ENCODE measurements around the gene ARHGEF28.
A peak's percentile ranks its signal among the peaks of the same experiment; 100 is the strongest.

ARHGEF28 gene

DNA sequence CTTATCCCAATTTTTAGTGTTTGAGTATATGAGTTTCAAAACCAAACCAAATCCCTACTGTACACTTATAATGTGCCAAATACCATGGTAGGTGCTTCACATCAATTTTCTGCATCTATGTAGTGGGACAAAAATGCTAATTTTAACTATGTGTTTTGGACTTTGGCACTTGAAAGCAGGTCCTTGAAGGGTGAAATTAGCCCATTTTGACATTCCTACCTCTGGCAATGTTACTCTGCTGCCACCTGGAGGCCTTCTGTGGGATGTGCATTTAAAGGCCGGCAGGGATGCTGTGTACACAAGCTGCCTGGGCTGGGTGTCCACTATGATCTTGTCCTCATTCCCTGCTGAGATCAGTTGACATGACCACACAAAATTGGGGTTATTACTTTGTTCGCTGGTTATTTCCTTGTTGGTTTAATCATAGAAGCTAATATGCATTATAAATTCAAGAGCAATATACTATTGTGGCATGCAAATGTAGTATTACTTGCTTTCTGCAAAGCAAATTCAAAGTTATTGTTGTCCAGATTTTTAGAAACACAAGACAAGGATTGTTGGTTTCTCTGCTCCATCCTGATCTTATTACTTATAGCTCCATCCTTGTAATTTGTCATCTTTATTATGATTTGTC, 166.8 kb downstream of the ARHGEF28 start:
- DNase-seq, result peak; percentile 44

- no peak for DNase-seq
These were observed 167.9 kb downstream of the ARHGEF28 start for GRCh38 chr5:73793911-73794310.

GRCh38 chr5:73796164-73797131, 170.5 kb downstream of the ARHGEF28 start:
- no peak for DNase-seq

- DNase-seq, result no peak
These were observed 171.1 kb downstream of the ARHGEF28 start for GRCh38 chr5:73797132-73797510.

GRCh38 chr5:73799401-73799972, 173.5 kb downstream of the ARHGEF28 start:
- DNase-seq, result no peak

DNA sequence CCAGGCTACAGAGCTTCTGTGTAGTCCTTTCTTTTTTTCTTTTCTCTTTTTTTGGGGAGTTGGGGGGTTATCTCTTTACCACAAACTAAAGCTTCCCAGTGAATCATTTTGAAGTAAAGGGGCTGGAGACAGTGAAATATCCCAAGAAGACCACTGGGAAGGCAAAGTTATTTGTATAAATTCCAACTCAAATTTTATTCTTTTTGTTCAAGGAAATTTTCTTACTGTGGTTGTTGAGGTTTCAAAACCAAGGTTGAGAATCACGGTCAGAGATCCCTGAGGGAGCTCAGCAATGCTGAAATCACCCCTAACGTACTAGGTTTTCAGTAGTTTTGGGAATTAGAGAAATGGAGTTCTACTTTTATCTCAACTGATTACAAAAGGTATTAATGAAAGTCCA, 175.7 kb downstream of the ARHGEF28 start:
- no peak for DNase-seq

GRCh38 chr5:73805449-73805848, 179.5 kb downstream of the ARHGEF28 start:
- no peak for DNase-seq

DNA sequence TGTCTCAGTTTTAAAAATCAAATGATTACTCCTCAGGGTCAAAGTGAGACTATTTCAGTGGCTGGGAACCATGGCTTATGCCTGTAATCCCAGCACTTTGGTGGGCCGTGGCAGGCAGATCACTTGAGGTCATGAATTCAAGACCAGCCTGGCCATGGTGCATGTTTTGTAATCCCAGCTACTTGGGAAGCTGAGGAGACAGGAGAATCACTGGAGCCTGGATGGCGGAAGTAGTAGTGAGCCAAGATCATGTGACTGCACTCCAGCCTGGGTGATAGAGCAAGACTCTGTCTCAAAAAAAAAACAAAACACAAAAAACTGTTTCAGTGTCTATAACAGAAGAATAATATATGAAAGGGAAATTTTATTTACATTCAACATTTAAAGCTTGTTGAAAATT, 182.9 kb downstream of the ARHGEF28 start:
- DNase-seq, result no peak

- no peak for DNase-seq
These were observed 184.4 kb downstream of the ARHGEF28 start for GRCh38 chr5:73810429-73810828.

- no peak for DNase-seq
These were observed 186.5 kb downstream of the ARHGEF28 start for GRCh38 chr5:73812457-73812856.

DNA sequence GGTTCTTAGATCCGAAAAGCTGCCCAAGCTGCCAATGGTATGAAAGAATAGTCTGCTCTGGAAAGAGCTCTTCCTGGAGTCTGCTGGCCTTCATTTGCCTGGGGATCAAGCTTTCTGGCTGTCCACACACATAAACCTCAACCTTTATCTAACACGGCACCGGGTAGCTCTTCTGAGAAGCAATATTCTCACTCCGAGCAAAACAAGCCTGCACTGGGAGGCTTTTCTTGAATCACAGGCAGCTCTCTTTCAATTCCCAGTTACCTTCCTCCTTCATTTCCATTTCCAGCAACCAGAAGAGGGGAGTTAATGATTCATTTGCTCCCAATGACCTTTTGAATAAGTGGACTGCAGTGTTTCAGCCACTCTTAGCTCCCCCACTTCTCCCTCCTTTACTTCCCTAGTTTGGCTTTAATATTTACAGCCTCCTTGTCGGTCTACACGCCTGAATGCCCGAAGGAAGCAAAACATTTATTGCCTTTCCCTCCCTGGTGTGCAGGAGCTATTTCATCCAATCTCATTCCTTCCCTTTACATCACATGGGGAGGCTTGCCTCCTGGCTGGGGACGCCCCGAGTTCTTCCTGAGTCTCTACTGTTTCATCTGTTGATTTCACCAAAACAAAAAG, 187.1 kb downstream of the ARHGEF28 start:
- DNase-seq, result no peak

DNA sequence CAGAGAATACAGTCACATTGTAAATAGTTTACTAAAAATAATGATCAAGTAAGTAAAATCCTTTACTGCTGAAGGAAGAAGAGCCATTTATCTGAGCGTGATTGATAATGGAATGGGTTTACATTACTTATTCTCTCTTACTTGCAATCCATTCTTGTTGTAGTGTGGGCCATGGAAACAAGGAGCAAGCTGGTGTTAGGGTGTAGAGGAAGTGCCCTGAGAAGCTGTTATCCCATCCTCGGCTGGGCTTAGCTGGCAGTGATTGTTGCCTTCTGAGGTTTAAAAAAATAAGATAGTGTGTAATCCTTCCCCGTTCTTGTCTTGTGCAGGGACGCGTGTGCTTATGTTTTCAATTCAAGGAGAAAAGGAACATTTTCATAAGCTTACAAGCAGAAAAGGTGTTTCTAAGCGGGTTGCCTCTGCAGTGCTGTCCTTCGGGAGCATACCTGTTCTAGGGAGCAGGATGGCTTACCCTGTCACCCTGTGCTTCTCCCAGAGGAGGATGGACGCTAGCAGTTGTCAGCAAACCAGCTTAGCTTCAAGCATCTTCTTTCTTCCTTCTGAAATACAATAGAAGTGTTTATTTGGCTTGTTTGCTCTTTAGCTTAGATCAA, 188.3 kb downstream of the ARHGEF28 start:
- no peak for DNase-seq

DNA sequence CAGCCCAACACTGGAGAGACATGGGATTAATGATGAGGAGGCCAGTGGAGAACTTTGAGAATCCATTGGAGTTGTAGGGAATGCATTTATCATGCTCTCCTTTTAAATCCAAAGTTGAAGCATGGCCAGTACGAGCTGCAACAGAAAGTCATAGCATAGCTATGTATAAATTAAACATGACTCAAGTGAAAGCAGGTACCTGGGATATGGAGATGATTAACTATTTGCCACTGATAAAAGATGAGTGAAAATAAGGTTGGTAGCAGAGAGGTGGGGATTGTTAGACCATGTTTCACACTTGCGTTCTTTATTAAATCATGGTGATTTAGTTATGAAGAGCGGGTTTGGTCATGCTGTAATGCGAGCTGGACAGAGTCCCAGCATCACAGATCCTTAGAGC, 189.6 kb downstream of the ARHGEF28 start:
- no peak for DNase-seq

- no peak for DNase-seq
These were observed 190.8 kb downstream of the ARHGEF28 start for GRCh38 chr5:73816656-73817420.

DNA sequence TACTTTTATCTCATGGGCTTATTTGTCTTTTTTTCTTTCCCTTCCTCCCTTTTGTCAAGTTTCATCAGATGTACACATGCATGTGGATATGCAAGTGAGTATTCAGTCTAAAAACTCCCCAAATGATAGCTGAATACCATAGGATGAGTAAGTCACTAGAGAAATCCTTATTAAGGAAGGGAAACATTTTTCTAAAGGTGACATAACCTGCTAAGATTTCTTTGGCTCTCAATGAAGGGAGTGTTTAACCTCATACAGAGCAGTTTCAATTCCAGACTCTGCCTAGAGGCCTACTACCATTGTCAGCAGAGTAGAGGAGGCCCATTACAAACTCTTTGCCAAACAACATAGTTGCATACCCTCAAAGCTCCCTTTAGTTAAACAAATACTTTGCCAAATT, 192.4 kb downstream of the ARHGEF28 start:
- DNase-seq, result no peak

GRCh38 chr5:73820326-73820725, 194.3 kb downstream of the ARHGEF28 start:
- no peak for DNase-seq

DNA sequence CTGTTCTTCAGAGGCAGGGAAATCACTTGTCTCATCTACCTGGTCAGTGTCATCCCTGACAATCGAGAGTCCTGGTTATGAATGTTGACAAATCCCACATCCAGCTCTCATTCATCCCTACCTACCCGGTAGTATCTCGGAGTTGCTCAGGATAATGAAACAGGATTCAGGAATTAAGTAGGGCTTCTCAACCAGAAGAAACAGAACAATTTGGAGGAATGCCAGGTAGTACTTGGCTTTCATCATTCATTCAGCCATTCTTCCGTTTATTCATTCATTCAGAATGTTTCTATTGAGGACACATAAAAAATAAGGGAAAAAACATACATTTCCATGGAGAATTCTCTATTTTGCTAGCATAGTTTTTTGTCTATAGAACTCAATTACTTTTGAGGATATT, 195.0 kb downstream of the ARHGEF28 start:
- DNase-seq, result no peak

DNA sequence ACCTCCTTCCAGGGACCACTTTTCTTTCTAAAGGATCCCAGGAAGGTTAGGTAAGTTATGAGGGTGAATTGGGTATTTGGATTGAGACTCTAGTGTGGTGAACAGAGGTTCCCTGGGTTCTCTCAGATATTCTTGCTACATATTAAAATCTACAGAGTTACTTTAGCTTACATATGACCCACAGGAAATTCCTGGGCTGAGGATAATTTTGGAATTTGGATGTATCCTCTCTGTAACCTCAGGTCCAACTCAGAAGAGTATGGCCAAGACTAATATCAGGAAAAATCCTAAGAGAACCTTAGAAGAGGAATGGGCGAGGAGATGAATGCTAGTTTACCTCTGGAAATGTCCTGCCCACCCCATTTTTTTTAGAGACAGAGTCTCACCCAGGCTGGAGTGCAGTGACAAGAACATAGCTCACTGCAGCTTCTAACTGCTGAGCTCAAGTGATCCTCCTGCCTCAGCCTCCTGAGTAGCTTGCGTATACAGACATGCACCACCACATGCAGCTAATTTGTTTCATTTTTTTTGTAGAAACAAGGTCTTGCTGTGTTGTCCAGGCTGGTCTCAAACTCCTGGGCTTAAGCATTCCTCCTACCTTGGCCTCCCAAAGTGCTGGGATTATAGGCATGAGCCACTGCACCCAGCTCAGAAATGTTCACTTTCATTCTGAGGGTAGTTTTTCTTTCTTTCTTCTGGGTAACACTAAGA, 196.4 kb downstream of the ARHGEF28 start:
- DNase-seq, result no peak

DNA sequence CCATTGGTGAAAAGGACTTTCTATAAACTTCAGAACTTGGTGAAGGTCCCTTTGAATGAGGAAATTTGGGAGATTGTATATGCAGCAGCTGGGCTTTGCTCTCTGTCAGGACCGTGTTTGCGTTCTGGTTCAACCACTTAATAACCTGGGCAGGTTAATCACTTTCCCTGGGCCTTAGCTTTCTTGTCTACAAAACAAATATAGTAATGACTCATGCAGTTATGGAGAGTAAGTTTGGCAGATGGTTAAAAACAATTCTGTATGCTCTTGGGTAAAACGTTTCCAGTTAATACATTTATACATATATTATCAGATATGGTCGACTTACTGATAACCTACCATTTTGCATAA, 197.0 kb downstream of the ARHGEF28 start:
- DNase-seq, result peak; percentile 26

DNA sequence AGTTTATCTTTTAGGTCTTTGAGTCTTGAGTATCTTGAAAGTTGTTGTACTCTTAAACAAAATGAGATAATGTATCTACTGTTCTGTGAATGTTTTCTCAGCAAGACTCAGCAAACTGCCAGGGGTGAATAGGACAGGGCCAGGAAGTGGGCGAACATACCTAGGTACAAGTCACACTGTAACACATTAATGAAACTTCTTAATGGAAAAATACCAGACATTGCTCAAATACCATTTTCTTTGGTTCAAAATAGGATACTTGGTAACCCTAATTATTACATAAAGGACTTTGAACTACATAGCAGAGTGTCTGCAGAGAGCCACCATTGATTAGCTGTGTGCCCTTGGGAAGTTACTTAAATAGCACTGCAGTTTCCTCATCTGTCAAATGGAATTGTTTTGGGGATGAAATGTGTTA, 197.5 kb downstream of the ARHGEF28 start:
- DNase-seq, result no peak

GRCh38 chr5:73825199-73825598, 199.2 kb downstream of the ARHGEF28 start:
- DNase-seq, result no peak

GRCh38 chr5:73825736-73826135, 199.7 kb downstream of the ARHGEF28 start:
- DNase-seq, result no peak
